Panc1 (cell line): ENCODE data around the gene SLC1A2. TPM values are rescaled to one million over a fixed set of nuclear protein-coding genes. Genes with fewer than 3 reads are reported as not detected.

Experiments used
- ATAC-seq: fragments of 200-7000 bp; cut with Tn5 transposase; 2 replicates; pipeline ENCODE4 v1.9.1; 2020; ENCODE audit warnings: mild to moderate bottlenecking, moderate library complexity
- BruUV-seq: library from RNA; stranded (reverse); fragments of 400-500 nt; replicated peaks from 2 replicates; lab custom pipeline; 2021; lab: Mats Ljungman, UMichigan
- CTCF ChIA-PET: fragments of 300-600 bp; sonication (Branson Sonifier 250); formaldehyde crosslinking; loops from one replicate; lab custom pipeline; 2022; ENCODE audit warnings: antibody characterized with exemption; lab: Charles Lee
- POLR2A ChIA-PET: fragments of 300-600 bp; sonication (Branson Sonifier 250); formaldehyde crosslinking; loops from one replicate; lab custom pipeline; 2022; ENCODE audit warnings: antibody characterized with exemption; lab: Charles Lee
- DNase-seq: peaks from one replicate; pipeline ENCODE4 v3.0.0-alpha.2; 2010; ENCODE audit warnings: low read depth, low spot score
- H3K27ac ChIP-seq: 2 replicates; pipeline ENCODE4 v1.5.1; 2011; ENCODE audit warnings: mild to moderate bottlenecking, low read length, inconsistent platforms
- H3K27me3 ChIP-seq: fragments of 200-500 bp; sonication (Bioruptor generic); 2 replicates; pipeline ENCODE4 v1.6.0; 2014; ENCODE audit warnings: low read length, inconsistent platforms; ENCODE audit not compliant: control insufficient read depth, insufficient read depth
- H3K36me3 ChIP-seq: fragments of 200-500 bp; sonication (Bioruptor generic); 2 replicates; pipeline ENCODE4 v1.5.1; 2014; ENCODE audit warnings: inconsistent platforms, mild to moderate bottlenecking, low read length, moderate library complexity; ENCODE audit not compliant: control insufficient read depth, insufficient read depth
- H3K4me1 ChIP-seq: 2 replicates; pipeline ENCODE4 v1.5.1; 2011; ENCODE audit warnings: inconsistent platforms, mild to moderate bottlenecking, low read length, moderate library complexity; ENCODE audit not compliant: control insufficient read depth, insufficient read depth
- H3K4me3 ChIP-seq, 2 experiments: 2 replicates each; pipeline ENCODE4 v1.5.1; 2011 to 2012; ENCODE audit warnings: low read depth in 2 of 2, low read length in 2 of 2, mild to moderate bottlenecking in 2 of 2, inconsistent platforms in 1 of 2, moderate library complexity in 1 of 2
- H3K9me3 ChIP-seq: fragments of 200-500 bp; sonication (Bioruptor generic); 2 replicates; pipeline ENCODE4 v1.5.1; 2014; ENCODE audit warnings: low read depth, mild to moderate bottlenecking, inconsistent platforms, low read length, moderate library complexity; ENCODE audit not compliant: control insufficient read depth, insufficient read depth
- POLR2AphosphoS5 ChIP-seq: IDR thresholded peaks from 2 replicates; pipeline ENCODE4 v1.6.1; 2012; ENCODE audit warnings: mild to moderate bottlenecking, low read depth, low read length, moderate library complexity
- SIN3A ChIP-seq: IDR thresholded peaks from 2 replicates; pipeline ENCODE4 v1.6.1; 2012; ENCODE audit warnings: low read depth, mild to moderate bottlenecking, low read length, moderate library complexity, borderline replicate concordance; ENCODE audit not compliant: insufficient read depth
- TCF7L2 ChIP-seq: IDR thresholded peaks from 2 replicates; pipeline ENCODE4 v1.6.1; 2011; ENCODE audit warnings: mild to moderate bottlenecking, low read depth, low read length, inconsistent platforms
- in situ Hi-C: cut with HindIII; loops from 2 replicates; pipeline ENCODE4 v1.10.0; 2016; ENCODE audit warnings: low sequenced_read_pairs, low pct_unique_long_range_greater_than_20kb
- intact Hi-C: fragments of 100-400 bp; cut with micrococcal nuclease; formaldehyde crosslinking; loops from one replicate; pipeline ENCODE4 v1.10.0; 2022; ENCODE audit not compliant: unreplicated experiment
- total RNA-seq: library from RNA; stranded (reverse); gene quantifications from one replicate; pipeline ENCODE4 v1.2.1, GENCODE V29; 2021; ENCODE audit not compliant: unreplicated experiment
- TF ChIP-seq, protein P1 (sequence below): fragments of 450-650 bp; IDR thresholded peaks from 2 replicates; pipeline ENCODE4 v1.5.1; 2017; ENCODE audit warnings: mild to moderate bottlenecking
- TF ChIP-seq, protein P2 (sequence below), 2 experiments: IDR thresholded peaks; 2 replicates each; pipeline ENCODE4 v1.6.1; 2011 to 2012; ENCODE audit warnings: low read depth in 2 of 2, control low read depth in 1 of 2, low read length in 1 of 2, mild to moderate bottlenecking in 1 of 2, moderate library complexity in 1 of 2; ENCODE audit not compliant: insufficient read depth in 1 of 2

The SLC1A2 gene
- total RNA-seq, 1 experiment from 2014 or later = 0.21 TPM

DNA sequence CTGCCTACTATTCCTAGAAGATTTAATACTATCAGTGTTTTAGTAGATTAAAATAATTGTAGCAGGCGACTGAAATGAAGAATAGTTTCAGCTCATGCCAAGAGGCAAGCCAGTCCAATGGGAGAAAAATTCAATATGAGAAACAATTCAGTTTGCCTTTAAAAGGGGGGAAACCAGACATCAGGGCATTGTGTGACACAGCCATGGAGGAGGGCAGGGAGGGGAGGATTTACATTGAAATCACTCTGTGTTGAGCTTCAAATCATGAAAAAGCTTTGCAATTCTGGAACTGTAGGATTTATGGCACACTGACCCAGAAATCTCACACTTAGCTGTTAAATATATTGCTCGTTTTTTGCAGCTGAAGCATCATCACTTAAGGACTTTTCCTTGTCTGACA, 4.6 kb downstream of the SLC1A2 start:
- Histone ChIP-seq H3K27me3 (peaks cover 40% of the 10 kb centered on the region), H3K27ac (no peak overlapping the region), H3K4me3 (no peak overlapping the region), H3K36me3 (no peaks in the 10 kb centered on the region), H3K4me1 (peaks cover 3% of the 10 kb centered on the region; the same call in 1 of the 2 replicates), H3K9me3 (no peaks in the 10 kb centered on the region)
- ATAC-seq = no peak
- in situ Hi-C loops = no loop called here
- DNase-seq = no peak
- ChIA-PET CTCF (no interaction called here), POLR2A (no interaction called here)
- intact Hi-C loops = no loop called here
- TF ChIP-seq TCF7L2 = no peak
- TF ChIP-seq, protein P1, sequence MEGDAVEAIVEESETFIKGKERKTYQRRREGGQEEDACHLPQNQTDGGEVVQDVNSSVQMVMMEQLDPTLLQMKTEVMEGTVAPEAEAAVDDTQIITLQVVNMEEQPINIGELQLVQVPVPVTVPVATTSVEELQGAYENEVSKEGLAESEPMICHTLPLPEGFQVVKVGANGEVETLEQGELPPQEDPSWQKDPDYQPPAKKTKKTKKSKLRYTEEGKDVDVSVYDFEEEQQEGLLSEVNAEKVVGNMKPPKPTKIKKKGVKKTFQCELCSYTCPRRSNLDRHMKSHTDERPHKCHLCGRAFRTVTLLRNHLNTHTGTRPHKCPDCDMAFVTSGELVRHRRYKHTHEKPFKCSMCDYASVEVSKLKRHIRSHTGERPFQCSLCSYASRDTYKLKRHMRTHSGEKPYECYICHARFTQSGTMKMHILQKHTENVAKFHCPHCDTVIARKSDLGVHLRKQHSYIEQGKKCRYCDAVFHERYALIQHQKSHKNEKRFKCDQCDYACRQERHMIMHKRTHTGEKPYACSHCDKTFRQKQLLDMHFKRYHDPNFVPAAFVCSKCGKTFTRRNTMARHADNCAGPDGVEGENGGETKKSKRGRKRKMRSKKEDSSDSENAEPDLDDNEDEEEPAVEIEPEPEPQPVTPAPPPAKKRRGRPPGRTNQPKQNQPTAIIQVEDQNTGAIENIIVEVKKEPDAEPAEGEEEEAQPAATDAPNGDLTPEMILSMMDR = no peak
- TF ChIP-seq, protein P2, sequence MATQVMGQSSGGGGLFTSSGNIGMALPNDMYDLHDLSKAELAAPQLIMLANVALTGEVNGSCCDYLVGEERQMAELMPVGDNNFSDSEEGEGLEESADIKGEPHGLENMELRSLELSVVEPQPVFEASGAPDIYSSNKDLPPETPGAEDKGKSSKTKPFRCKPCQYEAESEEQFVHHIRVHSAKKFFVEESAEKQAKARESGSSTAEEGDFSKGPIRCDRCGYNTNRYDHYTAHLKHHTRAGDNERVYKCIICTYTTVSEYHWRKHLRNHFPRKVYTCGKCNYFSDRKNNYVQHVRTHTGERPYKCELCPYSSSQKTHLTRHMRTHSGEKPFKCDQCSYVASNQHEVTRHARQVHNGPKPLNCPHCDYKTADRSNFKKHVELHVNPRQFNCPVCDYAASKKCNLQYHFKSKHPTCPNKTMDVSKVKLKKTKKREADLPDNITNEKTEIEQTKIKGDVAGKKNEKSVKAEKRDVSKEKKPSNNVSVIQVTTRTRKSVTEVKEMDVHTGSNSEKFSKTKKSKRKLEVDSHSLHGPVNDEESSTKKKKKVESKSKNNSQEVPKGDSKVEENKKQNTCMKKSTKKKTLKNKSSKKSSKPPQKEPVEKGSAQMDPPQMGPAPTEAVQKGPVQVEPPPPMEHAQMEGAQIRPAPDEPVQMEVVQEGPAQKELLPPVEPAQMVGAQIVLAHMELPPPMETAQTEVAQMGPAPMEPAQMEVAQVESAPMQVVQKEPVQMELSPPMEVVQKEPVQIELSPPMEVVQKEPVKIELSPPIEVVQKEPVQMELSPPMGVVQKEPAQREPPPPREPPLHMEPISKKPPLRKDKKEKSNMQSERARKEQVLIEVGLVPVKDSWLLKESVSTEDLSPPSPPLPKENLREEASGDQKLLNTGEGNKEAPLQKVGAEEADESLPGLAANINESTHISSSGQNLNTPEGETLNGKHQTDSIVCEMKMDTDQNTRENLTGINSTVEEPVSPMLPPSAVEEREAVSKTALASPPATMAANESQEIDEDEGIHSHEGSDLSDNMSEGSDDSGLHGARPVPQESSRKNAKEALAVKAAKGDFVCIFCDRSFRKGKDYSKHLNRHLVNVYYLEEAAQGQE (IDR thresholded peaks at IDR 0.05; ENCODE audit: insufficient read depth in 1 of 2, low read depth in 2 of 2, low read length in 1 of 2) = no peak
- TF ChIP-seq POLR2AphosphoS5 = no peak
- TF ChIP-seq SIN3A = no peak
- no TSS peak for BruUV-seq

DNA sequence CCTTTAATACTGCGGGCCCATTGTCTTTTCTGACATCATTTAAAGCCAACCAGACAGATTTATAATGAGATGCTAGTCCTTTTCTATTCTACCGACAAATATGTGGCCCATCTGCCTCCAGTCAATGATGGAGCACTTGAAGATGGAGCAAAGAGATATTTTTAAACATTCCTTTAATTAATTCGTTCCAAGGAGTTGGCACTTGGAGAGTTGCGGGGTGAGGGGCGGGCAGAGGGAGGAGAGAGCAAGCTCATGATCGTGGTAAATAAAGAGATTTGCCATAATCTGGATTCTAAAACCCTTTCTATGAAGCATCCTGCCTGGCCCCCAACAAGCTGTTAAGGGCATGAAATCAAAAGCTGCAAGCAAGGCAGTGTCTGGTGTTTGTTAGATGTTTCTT, 5.0 kb downstream of the SLC1A2 start:
- no TSS peak for BruUV-seq
- no peak for DNase-seq
- TF ChIP-seq POLR2AphosphoS5 = no peak
- peaks cover 36% of the 10 kb centered on the region for H3K27me3 ChIP-seq
- intact Hi-C loops = no loop called here
- H3K27ac ChIP-seq = no peak overlapping the region
- POLR2A ChIA-PET = no interaction called here
- H3K36me3 ChIP-seq = no peaks in the 10 kb centered on the region
- in situ Hi-C loops = no loop called here
- H3K4me3 ChIP-seq = no peak overlapping the region
- H3K9me3 ChIP-seq = no peaks in the 10 kb centered on the region
- no peak for ATAC-seq
- H3K4me1 ChIP-seq = peaks cover 3% of the 10 kb centered on the region; the same call in 1 of the 2 replicates
- CTCF ChIA-PET = no interaction called here

DNA sequence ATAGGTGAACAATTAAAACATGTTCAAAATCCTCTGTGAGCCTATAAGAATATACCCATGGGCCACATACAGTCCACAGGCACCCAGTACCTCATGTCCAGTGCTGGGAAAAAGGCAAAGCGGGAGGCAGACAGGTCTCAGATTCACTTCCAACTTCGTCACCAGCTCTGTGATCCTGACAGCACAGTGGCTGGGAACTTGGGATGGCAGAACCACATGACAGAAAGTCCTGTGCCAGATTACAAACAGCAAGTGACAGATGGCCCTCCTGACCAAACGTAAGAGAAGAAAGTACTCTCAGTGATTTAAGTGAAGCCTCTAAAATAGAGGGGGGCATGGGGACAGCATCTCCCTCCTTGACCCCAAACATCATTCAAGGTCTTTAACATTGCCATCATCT, 5.8 kb downstream of the SLC1A2 start:
- Histone ChIP-seq H3K9me3 (no peaks in the 10 kb centered on the region), H3K4me3 (no peak overlapping the region), H3K36me3 (no peaks in the 10 kb centered on the region), H3K27ac (no peak overlapping the region), H3K27me3 (peaks cover 33% of the 10 kb centered on the region), H3K4me1 (peaks cover 2% of the 10 kb centered on the region; the same call in 1 of the 2 replicates)
- ATAC-seq = no peak
- no TSS peak for BruUV-seq
- no peak for DNase-seq
- ChIA-PET CTCF (no interaction called here), POLR2A (no interaction called here)
- TF ChIP-seq TCF7L2 = no peak
- no peak for TF ChIP-seq SIN3A
- TF ChIP-seq, protein P1 = no peak
- TF ChIP-seq, protein P2 (IDR thresholded peaks at IDR 0.05; ENCODE audit: insufficient read depth in 1 of 2, low read depth in 2 of 2, low read length in 1 of 2) = no peak
- TF ChIP-seq POLR2AphosphoS5 = no peak
- in situ Hi-C loops (no loop called here), intact Hi-C loops (no loop called here)
